ENCODE results near the gene EEF1AKMT2.

The EEF1AKMT2 gene

DNA sequence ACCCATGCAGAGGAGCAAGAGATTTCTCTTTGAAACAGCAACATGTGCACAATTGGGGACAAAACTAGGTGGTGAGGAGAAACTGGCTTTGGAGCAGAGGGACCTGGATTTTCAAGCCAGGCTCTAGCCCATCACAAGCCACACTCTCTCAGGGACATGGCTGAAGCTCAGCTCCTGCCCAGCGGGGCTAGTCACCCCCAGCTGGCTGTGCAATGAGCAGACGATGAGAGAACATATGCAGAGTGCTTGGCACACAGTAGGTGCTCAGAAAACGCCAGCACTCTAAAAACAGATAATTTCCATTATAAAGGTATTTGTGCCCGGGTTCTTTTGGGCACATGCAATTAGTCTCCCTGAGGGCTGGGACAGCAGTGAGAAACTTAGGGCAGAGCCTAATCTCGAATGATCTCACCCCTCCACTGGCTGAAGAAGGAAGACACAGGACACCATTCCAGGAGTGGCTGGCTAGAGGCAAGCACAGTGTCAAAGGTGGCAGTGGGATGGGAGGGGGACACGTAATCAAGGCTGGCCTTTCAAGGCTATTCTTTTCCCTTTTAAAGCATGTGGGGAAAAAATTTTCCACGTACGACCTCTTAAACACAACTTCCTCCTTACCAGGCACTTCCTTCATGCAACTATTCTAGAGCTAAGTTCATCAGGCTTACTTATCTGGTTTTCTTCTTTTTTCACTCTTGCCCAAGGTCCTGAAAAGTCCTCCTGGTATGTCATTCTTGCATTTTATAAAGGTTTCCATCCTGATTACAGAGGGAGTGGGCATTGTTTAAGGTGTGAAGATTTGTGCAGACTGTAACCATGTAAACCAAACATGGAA lies 62.6 kb downstream of the EEF1AKMT2 start:
- no peak overlapping the region for H3K4me3 ChIP-seq (replicated peaks; ENCODE audit: low read depth, low read length)
- DNase-seq (ENCODE audit: extremely low read depth, low read depth): no peak
- TF ChIP-seq, protein P1, sequence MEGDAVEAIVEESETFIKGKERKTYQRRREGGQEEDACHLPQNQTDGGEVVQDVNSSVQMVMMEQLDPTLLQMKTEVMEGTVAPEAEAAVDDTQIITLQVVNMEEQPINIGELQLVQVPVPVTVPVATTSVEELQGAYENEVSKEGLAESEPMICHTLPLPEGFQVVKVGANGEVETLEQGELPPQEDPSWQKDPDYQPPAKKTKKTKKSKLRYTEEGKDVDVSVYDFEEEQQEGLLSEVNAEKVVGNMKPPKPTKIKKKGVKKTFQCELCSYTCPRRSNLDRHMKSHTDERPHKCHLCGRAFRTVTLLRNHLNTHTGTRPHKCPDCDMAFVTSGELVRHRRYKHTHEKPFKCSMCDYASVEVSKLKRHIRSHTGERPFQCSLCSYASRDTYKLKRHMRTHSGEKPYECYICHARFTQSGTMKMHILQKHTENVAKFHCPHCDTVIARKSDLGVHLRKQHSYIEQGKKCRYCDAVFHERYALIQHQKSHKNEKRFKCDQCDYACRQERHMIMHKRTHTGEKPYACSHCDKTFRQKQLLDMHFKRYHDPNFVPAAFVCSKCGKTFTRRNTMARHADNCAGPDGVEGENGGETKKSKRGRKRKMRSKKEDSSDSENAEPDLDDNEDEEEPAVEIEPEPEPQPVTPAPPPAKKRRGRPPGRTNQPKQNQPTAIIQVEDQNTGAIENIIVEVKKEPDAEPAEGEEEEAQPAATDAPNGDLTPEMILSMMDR (IDR thresholded peaks at IDR 0.05; ENCODE audit: low read depth, low read length, missing control alignments): no peak

DNA sequence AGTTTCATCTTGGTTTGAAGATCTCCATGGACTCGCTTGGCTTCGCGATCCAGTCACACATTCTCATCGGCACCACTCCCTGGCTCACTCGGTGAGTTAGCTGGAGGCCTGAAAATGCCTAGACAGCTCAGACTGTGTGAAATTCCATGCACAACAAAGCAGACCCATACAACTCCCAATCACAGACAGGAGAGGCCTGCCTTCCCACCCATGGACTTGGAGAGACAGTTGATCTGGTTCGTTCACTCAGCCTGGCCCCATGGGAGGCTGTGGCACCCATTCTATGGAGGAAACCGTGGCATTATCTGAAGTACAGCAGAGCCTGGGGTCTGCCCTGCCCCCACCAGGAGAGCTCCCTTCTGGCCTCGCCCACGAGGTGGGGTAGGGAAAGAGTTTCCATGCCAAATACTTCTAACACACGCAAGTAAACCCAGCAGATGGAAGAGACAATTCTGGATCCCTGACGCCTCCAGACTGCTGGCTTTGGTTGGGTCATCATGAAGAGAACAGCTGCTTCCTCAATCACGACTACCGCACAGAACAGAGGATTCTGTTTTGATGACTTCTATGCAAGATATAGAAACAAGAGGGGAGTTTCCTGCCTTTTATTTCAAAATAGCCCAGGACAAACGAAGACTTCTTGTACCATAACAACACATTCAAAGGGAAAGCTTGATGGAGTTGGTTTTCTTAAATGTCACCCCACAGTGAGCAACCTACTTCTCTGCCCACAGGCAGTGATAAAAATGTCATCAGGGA lies 63.4 kb downstream of the EEF1AKMT2 start:
- TF ChIP-seq, protein P1 (IDR thresholded peaks at IDR 0.05; ENCODE audit: low read depth, low read length, missing control alignments): no peak
- no peak overlapping the region for H3K4me3 ChIP-seq (replicated peaks; ENCODE audit: low read depth, low read length)
- DNase-seq (ENCODE audit: extremely low read depth, low read depth): no peak

DNA sequence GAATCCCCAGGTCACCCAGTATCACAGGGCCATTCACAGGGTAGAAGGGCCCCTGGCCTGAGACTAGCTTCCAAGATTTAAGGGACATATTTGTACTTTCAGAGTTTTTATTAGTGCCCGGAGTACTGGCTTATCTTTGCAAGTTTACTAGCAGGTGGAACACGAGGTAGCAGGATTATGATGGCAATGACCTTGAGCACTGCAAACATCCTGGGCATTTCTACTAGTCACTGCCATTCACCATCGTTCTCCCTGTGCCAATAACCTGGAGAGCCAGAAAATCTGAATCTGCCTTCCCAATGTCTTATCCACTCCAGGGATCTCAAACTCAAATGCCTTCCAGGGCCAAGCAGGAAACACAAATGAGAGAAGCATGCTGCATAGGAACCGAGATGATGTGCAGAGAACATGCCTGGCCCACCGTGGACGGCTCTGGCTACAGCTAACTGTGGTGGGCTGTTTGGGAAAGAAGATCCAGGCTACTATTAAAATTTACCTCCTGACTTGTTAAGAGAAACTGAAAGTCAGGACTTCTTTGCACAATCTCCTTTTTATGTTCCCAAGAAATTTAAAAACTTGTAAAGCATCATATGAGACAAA lies 64.2 kb downstream of the EEF1AKMT2 start:
- H3K4me3 ChIP-seq (replicated peaks; ENCODE audit: low read depth, low read length): no peak overlapping the region
- no peak for DNase-seq (ENCODE audit: extremely low read depth, low read depth)
- TF ChIP-seq, protein P1 (IDR thresholded peaks at IDR 0.05; ENCODE audit: low read depth, low read length, missing control alignments): no peak

DNA sequence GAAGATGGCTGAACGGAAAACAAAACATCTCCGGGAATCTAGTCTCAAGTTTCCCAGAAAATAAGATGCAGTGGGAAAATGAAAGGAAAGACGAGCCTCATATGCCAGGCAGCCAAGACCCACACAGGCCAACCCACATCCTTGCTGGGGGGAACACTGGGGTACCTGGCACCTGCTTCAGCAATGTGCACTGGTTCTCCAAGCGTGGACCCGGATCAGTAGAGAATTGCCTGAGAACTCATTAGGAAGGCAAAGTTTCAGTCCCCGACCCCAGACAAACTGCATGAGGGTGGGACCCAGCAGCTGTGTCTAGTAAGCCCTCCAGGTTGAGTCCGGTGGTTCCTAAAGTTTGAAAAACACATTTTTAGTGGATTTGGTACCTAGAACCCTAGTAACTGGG lies 65.9 kb downstream of the EEF1AKMT2 start:
- H3K4me3 ChIP-seq (replicated peaks; ENCODE audit: low read depth, low read length): no peak overlapping the region
- TF ChIP-seq, protein P1 (IDR thresholded peaks at IDR 0.05; ENCODE audit: low read depth, low read length, missing control alignments): no peak
- DNase-seq (ENCODE audit: extremely low read depth, low read depth): no peak

DNA sequence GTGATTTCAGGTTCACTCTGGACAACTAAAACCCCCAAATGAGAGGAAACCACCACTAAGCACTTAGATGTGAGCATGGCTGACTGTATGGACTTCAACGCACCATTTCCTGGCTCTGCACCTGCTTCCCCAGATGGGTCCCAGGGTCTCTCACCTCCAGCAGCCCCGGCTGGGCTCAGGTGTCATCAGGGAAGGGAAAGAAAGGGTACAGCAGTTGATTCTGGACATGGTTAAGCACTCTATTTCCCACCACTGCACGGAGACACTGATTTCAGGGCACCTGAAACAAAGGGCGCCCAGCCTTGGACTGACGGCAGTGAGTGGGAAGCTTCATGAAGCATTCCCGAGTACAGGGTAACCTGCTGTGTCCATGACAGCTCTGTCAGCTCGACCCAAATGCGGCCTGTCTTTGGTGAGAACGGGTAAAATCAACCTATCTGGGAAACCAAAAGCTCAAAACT lies 66.5 kb downstream of the EEF1AKMT2 start:
- TF ChIP-seq, protein P1 (IDR thresholded peaks at IDR 0.05; ENCODE audit: low read depth, low read length, missing control alignments): no peak
- H3K4me3 ChIP-seq (replicated peaks; ENCODE audit: low read depth, low read length): no peak overlapping the region
- no peak for DNase-seq (ENCODE audit: extremely low read depth, low read depth)

DNA sequence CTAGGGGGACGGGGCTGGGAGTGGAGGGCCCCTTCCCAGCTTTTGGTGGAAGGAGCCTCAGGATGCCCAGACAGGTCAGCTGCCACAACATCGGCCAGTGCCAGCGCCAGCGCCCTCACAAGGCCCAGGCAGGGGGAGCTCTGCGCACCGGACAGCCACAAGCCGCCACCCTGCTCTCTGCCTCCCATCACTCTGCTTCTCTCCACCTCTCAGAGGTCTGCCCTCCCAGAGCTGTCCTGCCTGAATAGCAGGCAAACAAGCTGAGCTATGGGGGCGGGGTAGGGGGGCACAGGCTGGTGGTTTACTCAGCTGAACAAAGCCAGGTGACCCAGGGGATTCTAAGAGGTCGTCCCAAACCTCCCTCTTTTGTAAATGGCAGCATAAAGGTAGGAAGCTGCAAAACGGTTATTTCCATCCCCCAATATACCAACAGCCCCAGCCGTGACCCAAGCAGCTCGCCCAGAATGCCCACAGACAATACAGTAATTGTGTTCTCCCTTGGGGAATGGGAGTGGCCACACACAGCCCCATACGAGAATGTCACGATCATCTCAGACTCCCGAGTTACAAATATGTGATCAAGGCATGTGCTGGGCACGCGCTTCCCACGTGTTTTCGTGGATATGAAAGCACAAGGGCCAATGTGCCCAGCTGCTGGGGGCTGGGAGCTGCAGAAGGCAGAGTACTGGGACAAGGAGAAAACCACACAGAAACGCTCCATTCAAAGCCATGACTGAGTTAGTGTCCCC lies 67.2 kb downstream of the EEF1AKMT2 start:
- TF ChIP-seq, protein P1 (IDR thresholded peaks at IDR 0.05; ENCODE audit: low read depth, low read length, missing control alignments): no peak
- no peak overlapping the region for H3K4me3 ChIP-seq (replicated peaks; ENCODE audit: low read depth, low read length)
- no peak for DNase-seq (ENCODE audit: extremely low read depth, low read depth)

Measured in HFF-Myc (cell line).